ENCODE data around the gene HOXC9.

DNA sequence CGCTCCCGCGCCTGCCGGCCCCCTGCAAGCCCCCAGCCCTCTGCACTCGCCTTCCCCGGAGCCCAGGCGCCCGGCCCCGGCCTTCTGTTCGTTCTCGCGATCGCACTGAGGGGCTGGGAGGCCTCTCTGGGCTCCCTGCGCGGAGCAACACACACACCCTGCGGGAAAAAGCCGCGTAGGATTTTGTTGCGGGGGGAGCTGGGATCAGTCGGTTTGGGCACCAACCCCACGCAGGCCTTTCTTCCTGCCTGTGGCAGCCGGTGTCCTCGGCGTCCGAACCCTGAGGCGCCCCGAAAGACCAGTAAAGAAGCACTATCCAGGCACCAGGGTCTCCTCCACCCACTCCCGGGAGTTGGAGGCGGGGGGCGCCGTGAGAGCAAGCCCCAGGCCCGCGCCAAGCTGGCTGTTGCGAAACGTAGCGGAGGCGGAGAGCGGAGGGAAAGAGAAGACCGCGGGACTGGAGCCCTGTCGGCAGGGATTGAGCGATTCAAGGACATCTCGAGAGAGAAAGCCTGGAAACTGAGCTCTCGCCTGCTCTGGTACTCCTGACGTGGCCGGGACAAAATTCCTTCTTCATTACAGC lies 31.0 kb downstream of the HOXC9 start:
- TF ChIP-seq SIN3A (IDR thresholded peaks at IDR 0.05; ENCODE audit: borderline replicate concordance, insufficient read depth, low read length): no peak
- TF ChIP-seq, protein P1, sequence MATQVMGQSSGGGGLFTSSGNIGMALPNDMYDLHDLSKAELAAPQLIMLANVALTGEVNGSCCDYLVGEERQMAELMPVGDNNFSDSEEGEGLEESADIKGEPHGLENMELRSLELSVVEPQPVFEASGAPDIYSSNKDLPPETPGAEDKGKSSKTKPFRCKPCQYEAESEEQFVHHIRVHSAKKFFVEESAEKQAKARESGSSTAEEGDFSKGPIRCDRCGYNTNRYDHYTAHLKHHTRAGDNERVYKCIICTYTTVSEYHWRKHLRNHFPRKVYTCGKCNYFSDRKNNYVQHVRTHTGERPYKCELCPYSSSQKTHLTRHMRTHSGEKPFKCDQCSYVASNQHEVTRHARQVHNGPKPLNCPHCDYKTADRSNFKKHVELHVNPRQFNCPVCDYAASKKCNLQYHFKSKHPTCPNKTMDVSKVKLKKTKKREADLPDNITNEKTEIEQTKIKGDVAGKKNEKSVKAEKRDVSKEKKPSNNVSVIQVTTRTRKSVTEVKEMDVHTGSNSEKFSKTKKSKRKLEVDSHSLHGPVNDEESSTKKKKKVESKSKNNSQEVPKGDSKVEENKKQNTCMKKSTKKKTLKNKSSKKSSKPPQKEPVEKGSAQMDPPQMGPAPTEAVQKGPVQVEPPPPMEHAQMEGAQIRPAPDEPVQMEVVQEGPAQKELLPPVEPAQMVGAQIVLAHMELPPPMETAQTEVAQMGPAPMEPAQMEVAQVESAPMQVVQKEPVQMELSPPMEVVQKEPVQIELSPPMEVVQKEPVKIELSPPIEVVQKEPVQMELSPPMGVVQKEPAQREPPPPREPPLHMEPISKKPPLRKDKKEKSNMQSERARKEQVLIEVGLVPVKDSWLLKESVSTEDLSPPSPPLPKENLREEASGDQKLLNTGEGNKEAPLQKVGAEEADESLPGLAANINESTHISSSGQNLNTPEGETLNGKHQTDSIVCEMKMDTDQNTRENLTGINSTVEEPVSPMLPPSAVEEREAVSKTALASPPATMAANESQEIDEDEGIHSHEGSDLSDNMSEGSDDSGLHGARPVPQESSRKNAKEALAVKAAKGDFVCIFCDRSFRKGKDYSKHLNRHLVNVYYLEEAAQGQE (IDR thresholded peaks at IDR 0.05; ENCODE audit: insufficient read depth in 1 of 2, low read depth in 2 of 2, low read length in 2 of 2): no peak
- TF ChIP-seq POLR2AphosphoS5 (IDR thresholded peaks at IDR 0.05; ENCODE audit: low read depth, low read length): no peak

Data from PFSK-1 (cell line).